ENCODE results near the gene CYP26B1.

Gene CYP26B1

DNA sequence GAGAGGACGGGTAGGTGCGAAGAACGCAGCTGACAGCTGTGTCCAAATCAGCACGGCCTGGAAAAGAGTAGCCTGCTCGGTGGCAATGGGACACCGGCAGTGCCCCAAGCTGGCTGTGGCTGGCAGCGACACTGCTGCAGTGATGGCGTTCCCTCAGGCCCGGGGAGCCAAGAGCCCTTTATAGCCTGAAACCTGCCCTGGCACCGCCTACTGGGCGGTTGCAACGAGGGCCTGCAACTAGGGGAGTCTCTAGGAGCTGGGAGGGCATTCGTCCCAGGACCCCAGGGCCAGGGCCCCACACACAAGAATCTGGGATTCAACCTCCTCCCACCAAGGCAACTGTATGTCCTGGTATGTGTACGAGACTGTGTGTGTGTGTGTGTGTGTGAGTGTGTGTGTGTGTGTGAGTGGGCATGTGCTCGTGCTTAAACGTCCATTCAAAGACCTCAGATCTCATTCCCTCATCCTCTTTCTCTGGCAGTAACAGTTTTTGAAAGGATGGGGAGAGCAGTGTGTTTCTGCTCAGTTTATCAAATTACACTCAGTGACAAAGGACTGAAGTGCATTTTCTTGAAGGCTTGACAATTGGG is 6.8 kb upstream of the CYP26B1 start:
- no peak for DNase-seq

DNA sequence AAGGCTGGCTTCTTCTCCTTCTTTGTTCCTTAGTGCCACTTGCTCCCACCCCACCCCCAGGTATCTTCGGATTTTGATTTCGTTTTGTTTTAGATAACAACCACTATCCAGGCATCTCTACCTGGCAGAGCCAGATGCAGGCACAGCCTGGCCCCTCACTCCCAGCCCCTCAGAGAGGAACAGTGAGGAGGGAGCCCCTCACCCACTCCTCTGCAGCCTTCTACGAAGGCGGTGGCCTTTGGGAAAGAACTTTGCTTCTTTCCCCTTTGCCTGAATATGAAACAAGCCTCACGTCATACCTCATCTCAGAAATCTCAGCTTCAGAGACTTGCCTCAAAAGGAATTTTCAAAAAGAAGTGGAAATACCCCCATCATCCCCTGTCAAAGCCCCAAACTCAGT is 6.3 kb upstream of the CYP26B1 start:
- DNase-seq = no peak

DNA sequence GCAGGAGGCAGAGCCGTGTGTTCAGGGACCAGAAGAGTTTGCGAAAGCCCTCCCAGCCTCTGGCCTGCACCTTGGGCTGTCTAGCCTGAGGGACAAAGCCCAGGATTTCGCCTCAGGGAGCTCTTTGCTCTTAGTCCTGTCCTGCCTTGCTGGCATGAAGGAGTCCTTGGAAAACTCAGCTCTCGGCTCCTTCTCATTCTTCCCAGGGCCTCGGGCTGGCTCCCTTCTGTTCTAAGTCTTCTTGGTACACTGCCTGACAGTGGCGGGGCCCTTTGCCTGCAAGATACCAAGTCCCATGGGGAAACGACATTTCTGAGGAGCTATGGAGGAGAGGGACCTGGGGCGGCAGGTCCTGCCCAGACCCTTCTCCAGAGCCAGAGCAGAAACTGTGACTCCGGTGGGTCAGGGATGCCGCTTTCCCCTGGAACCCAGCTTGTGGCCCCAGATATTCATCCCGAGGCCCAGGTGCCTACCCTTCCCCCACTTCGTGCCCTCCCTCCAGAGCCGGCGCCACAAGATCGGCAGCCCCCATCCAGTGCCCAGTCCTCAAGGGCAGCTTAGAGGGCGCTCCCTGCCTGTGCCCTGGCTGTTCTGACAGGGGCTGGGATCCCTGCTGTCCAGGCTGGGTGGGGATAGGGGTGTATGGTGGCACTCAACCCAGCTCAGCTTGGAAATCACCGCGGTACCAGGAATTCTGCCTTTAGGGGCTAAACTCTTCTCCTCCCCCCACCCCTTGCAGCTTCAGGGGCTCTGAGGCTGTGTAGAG is 5.5 kb upstream of the CYP26B1 start:
- DNase-seq = no peak

DNA sequence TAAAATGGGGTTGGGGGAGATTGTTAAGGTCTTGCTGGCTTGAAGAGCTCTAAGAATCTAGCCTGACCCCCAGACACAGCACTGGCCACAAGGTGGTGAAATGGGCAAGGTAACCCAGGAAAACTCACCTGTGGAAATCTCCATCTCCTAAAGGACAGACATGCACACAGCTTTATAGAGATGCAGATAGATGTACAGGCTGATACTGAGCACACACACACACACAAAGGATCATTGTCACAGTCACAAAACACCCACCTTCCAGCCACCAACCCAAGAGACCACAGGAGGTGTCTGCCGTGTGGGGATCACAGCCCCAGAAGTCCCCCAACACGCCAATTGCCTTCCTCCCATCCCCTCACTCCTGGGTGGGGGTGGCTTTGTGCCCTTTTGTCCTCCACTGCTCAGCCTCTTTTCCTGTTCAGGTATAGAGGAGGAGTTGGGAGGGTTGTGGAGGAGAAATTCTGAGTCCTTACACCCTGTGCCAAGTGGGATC is 3.2 kb upstream of the CYP26B1 start:
- DNase-seq = no peak

DNA sequence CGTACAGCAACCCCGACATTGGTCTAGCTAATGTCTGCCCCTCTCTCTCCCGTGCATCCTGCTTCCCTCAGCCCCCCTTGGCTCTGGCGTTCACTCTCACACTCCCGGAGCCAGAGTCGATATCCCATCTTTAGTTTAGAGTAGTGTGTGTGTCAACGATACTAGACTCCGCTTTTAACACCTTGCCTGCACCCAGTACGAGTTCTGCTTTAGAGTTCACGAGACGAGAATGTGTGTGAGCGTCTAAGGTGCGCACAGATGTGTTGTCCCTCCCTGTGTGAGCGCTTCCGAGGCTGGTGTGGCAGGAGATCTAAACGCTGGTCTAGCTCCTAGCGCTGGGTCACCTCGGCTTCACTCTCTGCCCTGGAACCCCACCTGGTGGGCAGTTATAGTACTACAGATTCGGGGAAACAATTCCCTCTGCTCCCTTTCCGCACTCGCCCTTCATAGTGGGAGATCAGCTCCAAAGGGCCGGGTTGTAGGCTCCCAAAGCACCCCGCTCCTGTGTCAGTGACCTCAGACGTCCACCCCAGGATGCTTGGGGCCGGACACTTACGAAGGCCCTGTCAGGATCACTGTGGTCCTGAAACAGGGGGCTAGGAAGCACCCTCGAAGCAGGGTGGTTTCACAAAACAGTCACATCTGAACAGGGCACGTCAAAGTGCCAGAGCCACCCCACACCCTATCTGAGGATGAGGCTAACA is 2.6 kb upstream of the CYP26B1 start:
- peak; percentile 73 to 77 for DNase-seq

DNA sequence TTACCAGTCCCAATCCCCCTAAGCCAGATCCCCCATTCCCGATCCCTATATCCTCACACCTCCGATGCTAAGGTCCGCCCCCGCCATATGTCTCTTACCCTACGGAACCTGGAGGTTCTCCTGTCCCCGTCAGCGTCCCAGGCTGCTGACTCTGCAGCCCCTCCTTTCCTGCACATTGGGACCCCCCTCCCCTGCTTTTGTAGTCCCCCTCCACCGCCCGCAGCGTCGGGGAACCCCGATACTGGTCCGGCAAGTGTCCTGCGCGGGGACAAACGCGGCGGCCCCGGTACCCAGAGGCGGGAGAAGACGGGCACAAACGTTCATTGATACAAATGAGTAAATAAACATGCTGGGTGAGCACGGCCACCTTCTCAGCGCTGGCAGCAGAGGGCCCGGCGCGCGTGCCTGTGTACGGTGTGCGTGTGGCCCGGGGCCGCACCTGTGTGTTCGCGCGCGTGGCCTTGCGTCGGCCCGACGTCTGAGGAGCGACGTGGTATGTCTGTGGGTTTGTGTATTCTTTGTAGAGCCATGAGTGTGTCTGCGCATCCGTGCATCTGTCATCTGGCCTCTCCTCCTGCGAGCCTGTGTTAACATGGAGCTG is 2.0 kb upstream of the CYP26B1 start:
- no peak for DNase-seq

DNA sequence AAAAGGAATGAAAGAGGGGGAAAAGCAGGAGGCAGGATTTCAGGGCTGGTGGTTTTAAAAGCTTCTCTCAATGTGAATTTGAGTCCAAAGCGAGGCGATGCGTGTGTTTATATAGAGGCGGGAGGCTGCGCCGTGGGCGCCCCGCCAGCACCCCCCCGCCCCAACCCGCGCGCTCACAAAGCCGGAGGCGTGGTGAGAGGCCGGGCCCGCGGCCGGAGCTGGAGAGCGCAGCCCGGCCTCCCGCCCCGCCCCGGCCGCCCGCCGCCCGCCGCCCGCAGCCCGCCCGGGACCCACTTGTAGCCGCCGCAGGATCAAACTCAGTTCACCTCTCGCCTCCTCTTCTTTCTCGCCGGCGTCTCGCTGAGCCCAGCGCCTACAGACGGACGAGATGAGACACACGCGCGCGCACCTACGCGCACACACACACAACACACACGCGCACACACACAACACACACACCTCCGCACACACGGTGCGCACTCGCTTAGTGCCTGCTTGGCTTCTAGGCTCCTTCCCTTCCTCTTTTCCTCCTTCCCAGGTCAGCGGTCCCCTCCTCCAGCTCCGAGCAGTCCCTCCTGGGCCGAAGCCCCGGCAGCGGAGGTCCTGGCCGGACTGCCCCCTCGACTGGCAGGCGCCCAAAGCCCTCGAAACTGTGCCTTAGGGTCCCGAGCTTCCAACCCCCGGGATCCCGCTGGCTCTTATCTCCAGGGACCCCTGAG is 1.3 kb upstream of the CYP26B1 start:
- no peak for DNase-seq

DNA sequence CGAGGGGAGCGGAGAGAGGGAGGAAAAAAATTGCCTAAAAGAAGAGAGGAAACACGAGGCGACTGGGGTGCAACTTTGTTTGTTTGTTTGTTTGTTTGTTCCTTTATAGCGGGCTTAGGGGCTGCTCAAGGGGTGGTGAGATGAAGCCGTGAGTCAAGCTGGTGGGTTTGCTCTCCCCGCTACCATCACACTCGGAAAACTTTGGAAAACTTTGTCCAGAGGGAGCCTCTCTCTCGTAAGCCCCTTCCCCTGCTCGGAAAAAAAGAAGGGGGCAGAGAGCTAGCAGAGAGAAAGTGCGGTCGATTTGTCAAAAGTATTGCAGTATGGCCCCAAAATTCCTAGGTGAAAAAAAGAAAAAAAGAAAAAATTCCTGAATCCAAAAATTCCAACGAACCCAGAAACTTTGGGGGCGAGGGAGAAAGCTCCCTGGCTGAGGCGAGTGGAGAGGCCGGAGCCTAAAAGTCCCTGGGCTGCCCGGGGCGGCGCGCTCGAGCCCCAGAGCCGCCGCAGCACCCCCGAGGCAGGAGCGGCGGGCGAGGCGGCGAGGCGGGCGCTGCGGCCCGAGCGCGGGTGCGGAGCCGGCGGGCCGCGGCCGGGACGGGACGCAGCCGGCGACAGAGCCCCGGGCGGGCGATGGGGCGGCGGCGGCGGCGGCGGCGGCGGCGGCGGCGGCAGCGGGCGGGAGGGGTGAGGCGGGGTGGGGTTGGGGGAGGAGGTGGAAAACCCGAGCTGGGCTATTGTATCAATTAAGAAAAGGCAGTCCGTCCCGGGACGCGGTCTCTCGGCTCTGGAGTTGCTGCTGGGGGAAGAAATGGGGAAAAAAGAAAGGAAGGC is 558 bp upstream of the CYP26B1 start:
- no peak for DNase-seq

DNA sequence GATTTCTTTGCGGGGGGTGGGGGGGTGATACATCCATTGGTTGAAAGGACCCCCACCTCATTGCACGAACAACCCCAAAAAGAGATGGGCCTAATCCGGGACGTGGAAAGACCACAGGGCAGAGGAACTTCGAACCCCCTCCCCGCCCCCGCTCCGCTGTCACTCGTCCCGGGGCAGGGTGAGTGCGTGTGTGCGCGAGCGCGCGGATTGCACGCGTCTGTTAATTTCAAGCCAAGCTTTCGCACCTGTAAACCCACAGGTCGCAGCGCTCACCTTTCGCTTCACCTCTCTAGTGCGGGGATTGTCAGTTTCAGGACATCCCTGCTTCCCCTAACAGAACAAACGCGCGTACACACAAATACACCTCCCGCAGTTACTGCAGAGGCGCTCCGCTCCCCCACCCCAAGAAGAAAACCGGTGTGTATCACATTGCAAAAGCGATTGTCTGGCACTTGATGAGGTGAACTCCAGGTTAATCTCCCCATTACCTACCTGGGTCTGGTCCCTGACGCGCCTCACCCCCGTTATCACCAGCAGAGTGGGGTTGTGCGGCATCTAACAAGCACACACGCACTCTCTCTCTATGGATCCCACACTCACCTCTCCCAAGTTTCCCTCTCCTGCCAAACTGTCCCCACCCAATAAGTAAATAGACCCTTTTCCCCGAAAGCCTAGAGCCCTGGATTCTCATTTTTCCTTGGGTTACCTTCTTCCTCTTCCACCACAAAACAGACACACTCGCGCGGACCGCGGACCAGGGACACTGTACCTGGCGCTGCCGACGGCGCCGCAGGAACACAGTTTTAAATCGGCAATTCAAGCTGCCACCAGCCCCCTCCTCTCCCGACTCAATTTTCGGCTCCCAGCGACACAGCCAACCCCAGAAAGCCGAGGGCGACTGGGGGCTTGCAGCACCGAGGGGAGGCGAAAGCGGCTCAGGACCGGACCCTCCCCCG is 1.0 kb downstream of the CYP26B1 start:
- DNase-seq = no peak

DNA sequence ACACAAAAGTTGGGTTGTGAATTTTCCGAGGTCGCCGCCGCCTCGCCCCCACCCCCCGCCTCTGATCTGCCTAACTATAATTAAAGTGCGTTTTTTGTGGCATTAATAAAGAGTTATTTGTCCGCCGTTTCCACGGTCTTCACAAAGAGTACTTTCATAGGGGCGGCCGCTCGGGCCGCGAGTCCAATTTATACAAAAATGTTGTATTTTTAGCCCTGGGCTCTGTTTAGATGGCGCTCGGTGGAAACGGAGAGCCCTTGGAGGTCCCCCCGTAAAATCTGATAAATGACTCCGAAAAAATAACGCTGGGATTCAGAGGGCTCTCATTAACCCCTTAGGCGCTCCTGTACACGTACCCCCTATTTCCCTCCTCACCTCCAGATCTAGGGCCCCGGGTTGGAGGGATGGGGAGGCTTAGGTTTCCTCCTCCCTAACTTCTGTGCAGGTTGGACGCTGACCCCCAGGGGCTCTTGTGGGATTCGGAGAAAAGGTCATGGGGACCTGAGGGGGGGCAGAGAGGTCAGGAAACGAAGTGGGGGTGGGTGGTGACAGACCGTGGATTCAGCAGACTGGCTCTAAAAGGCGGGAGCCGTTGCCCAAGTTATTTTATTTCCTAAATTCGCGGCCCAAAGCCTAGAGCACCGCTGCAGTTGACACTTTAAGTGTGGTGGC is 1.9 kb downstream of the CYP26B1 start:
- no peak for DNase-seq

DNA sequence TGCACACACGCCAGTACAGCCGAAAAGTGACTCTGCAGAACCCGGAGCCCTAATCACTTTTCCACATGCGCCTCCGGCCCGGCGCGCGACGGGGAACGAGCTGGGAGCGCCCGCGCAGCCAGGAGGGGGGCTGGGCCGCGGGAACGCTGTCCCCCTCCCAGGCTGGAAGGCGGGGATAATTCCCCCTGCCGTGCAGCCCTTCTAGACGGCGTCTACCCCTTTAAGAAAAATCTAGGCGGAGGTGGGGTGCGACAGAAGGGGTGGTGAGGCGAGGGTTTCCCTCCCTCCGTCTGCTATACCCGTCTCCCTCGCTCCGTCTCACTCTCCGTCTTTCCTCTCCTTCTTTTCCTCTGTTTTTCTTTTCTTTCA is 2.4 kb downstream of the CYP26B1 start:
- no peak for DNase-seq

DNA sequence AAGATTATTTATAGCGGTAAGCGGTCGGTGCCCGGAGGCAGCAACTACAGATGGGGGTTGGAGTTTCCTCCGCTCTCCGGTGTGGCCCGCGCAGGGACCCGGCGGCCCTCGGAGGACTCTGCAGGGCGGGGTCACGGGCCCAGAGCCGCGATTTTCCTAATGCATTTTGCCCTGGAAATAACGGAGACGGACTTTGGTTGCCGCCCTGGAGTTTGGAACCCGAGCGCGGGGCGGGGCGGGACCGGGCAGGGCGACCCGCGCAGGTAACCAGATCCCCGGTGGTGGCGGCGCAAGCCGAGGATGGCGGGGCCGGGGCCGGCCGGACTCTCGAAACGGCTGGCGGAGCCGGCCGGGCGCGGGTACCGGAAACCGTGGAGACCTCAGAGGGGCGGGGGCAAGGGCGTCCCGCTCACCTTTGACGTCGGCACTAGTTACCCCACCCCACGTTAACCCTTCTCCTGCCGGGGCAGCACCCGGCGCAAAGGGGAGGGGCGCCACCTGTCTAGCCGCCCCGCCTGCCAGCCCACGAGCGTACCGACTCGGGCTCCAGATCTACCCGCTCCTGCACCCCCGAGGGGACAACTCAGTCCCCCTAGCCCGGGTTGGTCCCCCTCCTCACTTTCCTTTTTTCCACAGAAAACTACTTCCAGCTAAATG is 2.9 kb downstream of the CYP26B1 start:
- DNase-seq = no peak

DNA sequence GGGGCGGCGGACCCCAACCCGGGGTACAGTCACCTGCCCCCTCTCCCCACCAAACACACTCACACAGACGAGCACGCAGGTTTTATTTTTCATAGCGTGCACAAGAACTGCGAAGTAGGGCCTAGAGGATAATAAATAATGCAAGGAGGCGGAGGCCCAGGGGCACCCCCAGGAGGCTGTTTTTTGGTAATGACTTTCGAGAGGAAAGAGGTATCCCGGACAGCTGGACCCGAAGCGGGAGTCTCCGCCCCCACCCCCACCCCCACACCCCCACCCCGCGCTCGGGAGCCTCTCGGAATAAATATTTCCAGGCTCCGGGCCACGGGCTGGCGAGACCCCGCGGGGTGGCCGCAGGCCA is 3.4 kb downstream of the CYP26B1 start:
- no peak for DNase-seq

DNA sequence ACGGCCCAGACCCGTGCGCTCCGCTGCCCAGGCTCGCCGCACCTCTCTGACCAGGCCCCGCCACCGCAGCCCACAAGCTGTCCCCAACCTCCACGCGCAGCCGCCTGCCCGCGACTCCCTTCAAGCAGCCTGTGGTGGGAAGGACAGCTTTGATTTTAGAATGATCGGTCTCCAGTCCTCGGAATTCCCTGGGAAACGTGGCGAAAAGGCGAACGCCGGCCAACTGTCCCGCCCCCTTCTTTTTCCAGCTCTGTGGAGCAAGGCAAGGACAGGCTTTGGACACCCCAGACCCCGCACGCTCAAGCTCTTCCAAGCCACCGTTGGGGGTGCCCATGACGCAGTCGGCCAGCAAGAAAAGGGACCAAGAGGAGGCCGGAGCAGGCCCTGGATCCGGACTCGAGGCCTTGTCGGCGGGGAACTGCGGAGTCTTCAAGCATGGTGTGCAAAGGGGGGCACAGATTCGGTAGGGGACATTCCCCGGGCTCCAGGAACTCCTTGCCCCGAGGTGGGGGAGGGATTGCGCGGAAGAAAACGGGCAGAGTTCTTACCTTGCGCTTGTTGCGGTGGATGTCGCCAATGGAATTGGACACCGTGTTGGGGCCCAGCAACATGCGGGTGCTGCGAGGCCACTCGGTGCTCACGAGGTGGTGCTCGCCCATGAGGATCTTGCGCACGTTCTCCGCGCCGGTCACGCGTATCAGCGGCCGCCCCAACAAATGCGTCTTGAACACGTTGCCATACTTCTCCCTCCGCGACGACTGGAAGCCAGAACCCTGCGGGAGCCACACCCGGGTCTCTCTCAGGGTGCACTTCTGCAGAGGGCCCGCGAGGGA is 4.0 kb downstream of the CYP26B1 start:
- no peak for DNase-seq

DNA sequence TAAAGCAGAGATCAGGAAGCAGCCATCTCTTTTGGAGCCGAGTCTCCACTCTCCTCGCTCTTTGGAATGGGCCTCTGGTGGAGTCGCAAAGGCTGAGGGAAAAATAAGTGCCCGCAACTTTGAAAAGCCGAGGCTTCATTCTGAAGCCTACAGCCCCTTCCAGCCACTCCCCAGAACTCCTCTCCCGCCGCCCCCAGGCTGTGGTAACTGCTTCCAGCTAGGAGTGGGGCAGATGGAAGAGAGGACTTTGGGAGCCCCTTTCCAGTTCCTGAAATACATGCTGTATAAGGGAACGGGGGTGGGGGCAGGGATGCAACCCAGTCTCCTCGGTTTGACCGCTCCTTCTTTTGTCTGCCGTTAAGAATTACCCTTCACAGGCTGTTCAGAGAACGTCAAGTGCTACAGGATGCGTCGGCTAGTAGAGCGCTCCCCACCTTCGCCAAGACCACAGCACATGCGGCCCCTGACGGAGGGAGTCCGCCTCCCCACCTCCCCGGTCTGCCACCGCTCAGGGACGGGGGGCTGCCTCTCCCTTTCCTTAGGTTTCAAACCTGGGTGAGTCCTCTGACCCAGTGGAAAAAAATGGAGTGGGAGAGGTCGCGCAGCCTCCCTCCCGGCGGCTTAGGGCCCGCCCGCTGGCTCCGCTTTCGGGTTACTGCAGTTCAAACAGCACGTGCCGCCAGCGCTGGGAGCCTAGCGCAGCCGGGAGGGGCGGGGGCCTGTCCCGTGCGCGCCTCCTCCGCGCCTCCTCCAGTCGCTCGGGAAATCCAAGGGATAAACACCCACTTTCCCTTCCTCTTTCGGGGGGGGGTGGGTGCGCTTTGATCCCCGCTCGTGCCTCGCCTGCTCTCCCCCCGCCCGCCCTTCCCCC is 4.9 kb downstream of the CYP26B1 start:
- DNase-seq = no peak

DNA sequence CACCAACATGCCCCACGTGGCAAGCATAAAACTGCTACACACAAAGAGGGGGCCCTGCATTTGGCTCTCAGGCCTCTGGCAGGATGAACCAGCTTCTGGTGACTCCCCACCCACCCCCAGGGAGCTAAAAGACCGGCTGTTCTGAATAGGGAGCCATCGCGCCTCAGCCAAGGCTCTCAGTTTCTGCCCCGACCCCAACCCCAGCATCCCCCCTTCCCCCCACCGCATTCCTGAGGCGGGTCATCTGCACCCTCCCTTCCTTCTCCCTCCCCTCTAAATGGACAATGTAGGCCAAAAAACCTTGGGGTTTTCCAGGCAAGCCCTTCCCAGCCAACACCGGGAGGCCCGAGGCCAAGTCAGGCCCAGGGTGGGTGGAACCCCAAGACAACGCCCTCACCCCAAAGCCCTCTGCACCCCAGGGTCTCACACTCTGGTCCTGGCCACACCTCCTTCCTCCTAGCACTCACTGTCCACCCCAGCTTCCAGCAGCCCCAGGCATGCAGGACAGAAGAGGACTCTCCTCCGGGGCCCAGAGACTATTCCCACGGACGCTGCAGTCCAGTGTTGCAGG is 5.7 kb downstream of the CYP26B1 start:
- no peak for DNase-seq

DNA sequence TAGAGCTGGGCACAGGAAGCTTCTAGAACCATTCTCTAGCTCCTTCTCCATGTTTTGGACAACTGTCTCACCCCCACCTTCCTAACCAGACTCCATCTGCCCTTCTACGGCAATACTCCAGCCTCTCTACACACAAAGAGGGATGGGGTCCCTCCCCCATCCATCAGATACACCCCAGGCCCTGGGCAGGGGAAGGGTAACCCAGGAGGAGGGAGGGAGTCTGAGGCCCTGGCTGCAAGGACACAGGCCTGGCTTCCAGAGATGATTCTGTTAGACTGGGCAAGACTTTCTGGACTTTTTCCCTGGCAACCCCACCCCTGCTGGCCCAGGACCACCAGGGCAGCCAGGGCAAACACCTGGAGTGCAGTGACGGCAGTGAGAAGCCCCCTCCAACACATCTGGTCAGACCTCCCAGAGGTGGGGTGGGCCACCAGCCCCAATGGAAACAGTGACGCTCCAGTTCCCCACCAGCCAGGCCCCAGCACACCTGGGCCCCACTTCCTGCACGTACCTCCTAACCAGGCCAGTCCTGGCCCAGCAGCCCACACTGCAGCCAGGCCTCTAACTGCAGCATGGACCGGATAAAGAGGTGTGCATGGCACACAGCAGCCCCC is 6.5 kb downstream of the CYP26B1 start:
- DNase-seq = no peak

All from stimulated activated CD4-positive, alpha-beta T cell treated with anti-CD3 and anti-CD28 coated beads, Interleukin-2, amount 100 ng/mL, for 48 hours (primary cell).